Measurements from ENCODE around the gene GPR107.

GPR107 gene

GRCh38 chr9:130045725-130046450, 7.8 kb upstream of the GPR107 start:
- no peak for TF ChIP-seq CTCF (IDR thresholded peaks at IDR 0.05)

GRCh38 chr9:130049431-130050210, 4.1 kb upstream of the GPR107 start:
- TF ChIP-seq CTCF (IDR thresholded peaks at IDR 0.05): no peak

GRCh38 chr9:130050462-130050861, 3.2 kb upstream of the GPR107 start:
- TF ChIP-seq CTCF (IDR thresholded peaks at IDR 0.05): no peak

GRCh38 chr9:130051855-130052254, 1.9 kb upstream of the GPR107 start:
- TF ChIP-seq CTCF (IDR thresholded peaks at IDR 0.05): no peak

- no peak for TF ChIP-seq CTCF (IDR thresholded peaks at IDR 0.05)
These were observed 600 bp upstream of the GPR107 start for GRCh38 chr9:130053109-130053503.

- no peak for TF ChIP-seq CTCF (IDR thresholded peaks at IDR 0.05)
These were observed 650 bp downstream of the GPR107 start for GRCh38 chr9:130054325-130054786.

- TF ChIP-seq CTCF (IDR thresholded peaks at IDR 0.05): no peak
These were observed 1.1 kb downstream of the GPR107 start for GRCh38 chr9:130054820-130055219.

All from LNCAP (cell line).